ENCODE data around the gene ATMIN. TPM values are rescaled to one million over a fixed set of nuclear protein-coding genes. Genes with fewer than 3 reads are reported as not detected.

Gene ATMIN
- total and polyA plus RNA-seq, 10 of the 15 experiments (the other 5 are each of a cell fraction or from before 2014, with no cell fraction given), result 5.2 to 28.9 (median 18.3) TPM

DNA sequence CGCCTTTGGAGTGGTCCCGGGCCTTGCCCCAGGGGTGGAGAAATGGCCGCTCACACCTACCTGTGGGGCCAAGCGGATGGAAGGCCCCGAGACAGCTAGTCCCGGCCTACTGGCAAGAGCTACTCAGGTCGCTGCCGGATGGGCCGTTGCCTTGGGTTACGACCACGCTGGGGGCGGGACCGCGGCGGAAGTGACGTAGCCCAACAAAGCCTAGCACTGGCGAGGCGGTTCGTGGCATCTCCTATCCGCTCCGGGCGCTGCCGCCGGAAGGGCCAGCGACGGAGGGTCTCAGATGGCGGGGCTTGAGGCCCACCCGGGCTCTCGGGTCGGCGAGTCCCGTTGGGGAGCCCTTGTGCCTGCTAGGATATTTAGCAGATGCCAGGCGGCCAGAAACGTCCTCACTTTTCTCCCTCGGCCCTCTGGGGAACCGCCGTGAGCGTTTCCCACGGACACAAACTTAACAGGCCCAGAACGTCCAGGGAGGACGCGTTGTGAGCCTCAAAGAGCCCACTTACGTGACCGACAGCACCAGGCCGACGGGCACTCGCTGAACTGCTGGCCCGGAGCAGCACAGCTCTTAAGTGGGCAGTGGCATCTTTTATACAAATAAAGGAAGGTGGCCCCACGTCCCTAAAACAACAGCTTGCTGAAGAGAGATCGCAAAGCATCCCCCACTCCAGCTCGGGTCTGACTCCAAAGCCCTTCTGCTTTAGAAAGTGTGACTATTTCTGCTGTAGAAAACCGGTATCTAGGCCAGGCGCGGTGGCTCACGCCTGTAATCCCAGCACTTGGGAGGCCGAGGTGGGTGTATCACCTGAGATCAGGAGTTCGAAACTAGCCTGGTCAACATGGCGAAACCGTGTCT is 41.7 kb downstream of the ATMIN start, which contains the start of gene C16orf46 (continued):
- TF ChIP-seq CHD1 (IDR thresholded peaks at IDR 0.05; ENCODE audit: low read depth, low read length) (no peak), SMAD1 (IDR thresholded peaks at IDR 0.05; ENCODE audit: low read depth, partially characterized antibody) (no peak), ZNF24 (IDR thresholded peaks at IDR 0.05) (no peak), BHLHE40 (IDR thresholded peaks at IDR 0.05; ENCODE audit: borderline replicate concordance in 1 of 2, low read depth in 2 of 2, low read length in 1 of 2) (peak in 1 of 2 experiments; percentile 20; a peak in 1 of 4 replicates), RUNX3 (IDR thresholded peaks at IDR 0.05; ENCODE audit: low read length) (no peak), NFXL1 (IDR thresholded peaks at IDR 0.05; ENCODE audit: borderline replicate concordance) (no peak)
- TF ChIP-seq, protein P1, sequence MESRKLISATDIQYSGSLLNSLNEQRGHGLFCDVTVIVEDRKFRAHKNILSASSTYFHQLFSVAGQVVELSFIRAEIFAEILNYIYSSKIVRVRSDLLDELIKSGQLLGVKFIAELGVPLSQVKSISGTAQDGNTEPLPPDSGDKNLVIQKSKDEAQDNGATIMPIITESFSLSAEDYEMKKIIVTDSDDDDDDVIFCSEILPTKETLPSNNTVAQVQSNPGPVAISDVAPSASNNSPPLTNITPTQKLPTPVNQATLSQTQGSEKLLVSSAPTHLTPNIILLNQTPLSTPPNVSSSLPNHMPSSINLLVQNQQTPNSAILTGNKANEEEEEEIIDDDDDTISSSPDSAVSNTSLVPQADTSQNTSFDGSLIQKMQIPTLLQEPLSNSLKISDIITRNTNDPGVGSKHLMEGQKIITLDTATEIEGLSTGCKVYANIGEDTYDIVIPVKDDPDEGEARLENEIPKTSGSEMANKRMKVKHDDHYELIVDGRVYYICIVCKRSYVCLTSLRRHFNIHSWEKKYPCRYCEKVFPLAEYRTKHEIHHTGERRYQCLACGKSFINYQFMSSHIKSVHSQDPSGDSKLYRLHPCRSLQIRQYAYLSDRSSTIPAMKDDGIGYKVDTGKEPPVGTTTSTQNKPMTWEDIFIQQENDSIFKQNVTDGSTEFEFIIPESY (IDR thresholded peaks at IDR 0.05), result no peak
- TF ChIP-seq, protein P2, sequence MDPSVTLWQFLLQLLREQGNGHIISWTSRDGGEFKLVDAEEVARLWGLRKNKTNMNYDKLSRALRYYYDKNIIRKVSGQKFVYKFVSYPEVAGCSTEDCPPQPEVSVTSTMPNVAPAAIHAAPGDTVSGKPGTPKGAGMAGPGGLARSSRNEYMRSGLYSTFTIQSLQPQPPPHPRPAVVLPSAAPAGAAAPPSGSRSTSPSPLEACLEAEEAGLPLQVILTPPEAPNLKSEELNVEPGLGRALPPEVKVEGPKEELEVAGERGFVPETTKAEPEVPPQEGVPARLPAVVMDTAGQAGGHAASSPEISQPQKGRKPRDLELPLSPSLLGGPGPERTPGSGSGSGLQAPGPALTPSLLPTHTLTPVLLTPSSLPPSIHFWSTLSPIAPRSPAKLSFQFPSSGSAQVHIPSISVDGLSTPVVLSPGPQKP (IDR thresholded peaks at IDR 0.05; ENCODE audit: low read depth, low read length), result no peak; the same call in 1 of the 2 replicates
- TF ChIP-seq, protein P3, sequence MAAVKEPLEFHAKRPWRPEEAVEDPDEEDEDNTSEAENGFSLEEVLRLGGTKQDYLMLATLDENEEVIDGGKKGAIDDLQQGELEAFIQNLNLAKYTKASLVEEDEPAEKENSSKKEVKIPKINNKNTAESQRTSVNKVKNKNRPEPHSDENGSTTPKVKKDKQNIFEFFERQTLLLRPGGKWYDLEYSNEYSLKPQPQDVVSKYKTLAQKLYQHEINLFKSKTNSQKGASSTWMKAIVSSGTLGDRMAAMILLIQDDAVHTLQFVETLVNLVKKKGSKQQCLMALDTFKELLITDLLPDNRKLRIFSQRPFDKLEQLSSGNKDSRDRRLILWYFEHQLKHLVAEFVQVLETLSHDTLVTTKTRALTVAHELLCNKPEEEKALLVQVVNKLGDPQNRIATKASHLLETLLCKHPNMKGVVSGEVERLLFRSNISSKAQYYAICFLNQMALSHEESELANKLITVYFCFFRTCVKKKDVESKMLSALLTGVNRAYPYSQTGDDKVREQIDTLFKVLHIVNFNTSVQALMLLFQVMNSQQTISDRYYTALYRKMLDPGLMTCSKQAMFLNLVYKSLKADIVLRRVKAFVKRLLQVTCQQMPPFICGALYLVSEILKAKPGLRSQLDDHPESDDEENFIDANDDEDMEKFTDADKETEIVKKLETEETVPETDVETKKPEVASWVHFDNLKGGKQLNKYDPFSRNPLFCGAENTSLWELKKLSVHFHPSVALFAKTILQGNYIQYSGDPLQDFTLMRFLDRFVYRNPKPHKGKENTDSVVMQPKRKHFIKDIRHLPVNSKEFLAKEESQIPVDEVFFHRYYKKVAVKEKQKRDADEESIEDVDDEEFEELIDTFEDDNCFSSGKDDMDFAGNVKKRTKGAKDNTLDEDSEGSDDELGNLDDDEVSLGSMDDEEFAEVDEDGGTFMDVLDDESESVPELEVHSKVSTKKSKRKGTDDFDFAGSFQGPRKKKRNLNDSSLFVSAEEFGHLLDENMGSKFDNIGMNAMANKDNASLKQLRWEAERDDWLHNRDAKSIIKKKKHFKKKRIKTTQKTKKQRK (IDR thresholded peaks at IDR 0.05; ENCODE audit: low read depth, low read length), result no peak
- TF ChIP-seq, protein P4, sequence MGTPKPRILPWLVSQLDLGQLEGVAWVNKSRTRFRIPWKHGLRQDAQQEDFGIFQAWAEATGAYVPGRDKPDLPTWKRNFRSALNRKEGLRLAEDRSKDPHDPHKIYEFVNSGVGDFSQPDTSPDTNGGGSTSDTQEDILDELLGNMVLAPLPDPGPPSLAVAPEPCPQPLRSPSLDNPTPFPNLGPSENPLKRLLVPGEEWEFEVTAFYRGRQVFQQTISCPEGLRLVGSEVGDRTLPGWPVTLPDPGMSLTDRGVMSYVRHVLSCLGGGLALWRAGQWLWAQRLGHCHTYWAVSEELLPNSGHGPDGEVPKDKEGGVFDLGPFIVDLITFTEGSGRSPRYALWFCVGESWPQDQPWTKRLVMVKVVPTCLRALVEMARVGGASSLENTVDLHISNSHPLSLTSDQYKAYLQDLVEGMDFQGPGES (IDR thresholded peaks at IDR 0.05), result no peak
- TF ChIP-seq, protein P5, sequence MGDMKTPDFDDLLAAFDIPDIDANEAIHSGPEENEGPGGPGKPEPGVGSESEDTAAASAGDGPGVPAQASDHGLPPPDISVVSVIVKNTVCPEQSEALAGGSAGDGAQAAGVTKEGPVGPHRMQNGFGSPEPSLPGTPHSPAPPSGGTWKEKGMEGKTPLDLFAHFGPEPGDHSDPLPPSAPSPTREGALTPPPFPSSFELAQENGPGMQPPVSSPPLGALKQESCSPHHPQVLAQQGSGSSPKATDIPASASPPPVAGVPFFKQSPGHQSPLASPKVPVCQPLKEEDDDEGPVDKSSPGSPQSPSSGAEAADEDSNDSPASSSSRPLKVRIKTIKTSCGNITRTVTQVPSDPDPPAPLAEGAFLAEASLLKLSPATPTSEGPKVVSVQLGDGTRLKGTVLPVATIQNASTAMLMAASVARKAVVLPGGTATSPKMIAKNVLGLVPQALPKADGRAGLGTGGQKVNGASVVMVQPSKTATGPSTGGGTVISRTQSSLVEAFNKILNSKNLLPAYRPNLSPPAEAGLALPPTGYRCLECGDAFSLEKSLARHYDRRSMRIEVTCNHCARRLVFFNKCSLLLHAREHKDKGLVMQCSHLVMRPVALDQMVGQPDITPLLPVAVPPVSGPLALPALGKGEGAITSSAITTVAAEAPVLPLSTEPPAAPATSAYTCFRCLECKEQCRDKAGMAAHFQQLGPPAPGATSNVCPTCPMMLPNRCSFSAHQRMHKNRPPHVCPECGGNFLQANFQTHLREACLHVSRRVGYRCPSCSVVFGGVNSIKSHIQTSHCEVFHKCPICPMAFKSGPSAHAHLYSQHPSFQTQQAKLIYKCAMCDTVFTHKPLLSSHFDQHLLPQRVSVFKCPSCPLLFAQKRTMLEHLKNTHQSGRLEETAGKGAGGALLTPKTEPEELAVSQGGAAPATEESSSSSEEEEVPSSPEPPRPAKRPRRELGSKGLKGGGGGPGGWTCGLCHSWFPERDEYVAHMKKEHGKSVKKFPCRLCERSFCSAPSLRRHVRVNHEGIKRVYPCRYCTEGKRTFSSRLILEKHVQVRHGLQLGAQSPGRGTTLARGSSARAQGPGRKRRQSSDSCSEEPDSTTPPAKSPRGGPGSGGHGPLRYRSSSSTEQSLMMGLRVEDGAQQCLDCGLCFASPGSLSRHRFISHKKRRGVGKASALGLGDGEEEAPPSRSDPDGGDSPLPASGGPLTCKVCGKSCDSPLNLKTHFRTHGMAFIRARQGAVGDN (IDR thresholded peaks at IDR 0.05), result peak; percentile 77
- TF ChIP-seq, protein P6, sequence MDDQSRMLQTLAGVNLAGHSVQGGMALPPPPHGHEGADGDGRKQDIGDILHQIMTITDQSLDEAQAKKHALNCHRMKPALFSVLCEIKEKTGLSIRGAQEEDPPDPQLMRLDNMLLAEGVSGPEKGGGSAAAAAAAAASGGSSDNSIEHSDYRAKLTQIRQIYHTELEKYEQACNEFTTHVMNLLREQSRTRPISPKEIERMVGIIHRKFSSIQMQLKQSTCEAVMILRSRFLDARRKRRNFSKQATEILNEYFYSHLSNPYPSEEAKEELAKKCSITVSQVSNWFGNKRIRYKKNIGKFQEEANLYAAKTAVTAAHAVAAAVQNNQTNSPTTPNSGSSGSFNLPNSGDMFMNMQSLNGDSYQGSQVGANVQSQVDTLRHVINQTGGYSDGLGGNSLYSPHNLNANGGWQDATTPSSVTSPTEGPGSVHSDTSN (IDR thresholded peaks at IDR 0.05; ENCODE audit: insufficient replicate concordance, low read depth, low read length), result no peak
- TF ChIP-seq, protein P7, sequence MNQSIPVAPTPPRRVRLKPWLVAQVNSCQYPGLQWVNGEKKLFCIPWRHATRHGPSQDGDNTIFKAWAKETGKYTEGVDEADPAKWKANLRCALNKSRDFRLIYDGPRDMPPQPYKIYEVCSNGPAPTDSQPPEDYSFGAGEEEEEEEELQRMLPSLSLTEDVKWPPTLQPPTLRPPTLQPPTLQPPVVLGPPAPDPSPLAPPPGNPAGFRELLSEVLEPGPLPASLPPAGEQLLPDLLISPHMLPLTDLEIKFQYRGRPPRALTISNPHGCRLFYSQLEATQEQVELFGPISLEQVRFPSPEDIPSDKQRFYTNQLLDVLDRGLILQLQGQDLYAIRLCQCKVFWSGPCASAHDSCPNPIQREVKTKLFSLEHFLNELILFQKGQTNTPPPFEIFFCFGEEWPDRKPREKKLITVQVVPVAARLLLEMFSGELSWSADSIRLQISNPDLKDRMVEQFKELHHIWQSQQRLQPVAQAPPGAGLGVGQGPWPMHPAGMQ (IDR thresholded peaks at IDR 0.05; ENCODE audit: borderline replicate concordance), result no peak
